Testis (tissue), 2 donors: ENCODE measurements around the gene PCNX3.

Experiments
- POLR2A ChIP-seq: fragments of 450-650 bp; IDR thresholded peaks from one replicate; pipeline ENCODE4 v1.6.1; 2017; ENCODE audit warnings: antibody characterized with exemption, mild to moderate bottlenecking, moderate library complexity
- TF ChIP-seq, protein P1 (sequence below), 3 experiments: fragments of 450-650 bp in 2 of 3; fragments of 200-600 bp in 1 of 3; sonication (generic) in 1 of 3; IDR thresholded peaks; one replicate each; pipeline ENCODE4 v1.5.1; 2016 to 2019; ENCODE audit warnings: antibody characterized with exemption in 3 of 3, mild to moderate bottlenecking in 2 of 3, moderate library complexity in 1 of 3

DNA sequence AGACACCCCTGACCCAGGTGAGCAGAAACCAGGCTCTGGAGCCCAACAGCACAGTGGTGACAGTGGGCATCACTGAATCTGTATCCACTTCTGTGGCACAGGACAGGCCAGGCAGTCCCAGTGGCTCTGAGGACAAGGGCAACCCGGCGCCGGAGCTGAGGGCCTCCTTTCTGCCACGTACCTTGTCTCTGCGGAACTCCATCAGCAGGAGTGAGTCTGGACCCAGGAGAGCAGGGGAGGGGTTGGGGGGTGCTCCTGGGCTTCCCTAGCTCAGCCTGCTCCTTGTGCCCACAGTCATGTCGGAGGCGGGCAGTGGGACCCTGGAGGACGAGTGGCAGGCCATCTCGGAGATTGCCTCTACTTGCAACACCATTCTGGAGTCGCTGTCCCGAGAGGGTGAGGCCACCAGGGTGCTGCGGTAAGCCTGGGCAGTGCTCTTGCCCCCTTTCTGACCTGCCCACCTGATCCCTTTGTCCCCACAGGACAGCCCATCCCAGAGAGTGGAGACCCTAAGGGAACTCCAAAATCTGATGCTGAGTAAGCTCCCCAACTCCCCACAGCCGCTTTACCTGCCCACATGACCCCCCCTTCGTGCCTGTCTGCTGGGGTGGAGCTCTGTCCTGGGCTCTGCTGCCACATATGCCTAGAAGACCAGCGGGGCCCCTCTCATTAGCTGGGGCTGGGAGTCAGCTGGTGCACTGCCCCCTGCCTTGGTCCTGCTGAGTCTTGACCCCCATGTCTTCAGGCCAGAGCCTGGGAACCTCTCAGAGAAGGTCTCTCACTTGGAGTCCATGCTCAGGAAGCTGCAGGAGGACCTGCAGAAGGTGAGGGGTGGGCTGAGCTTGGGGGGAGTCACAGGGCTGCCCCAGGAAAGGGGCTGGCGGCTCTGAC, 34.3 kb downstream of the PCNX3 start:
- TF ChIP-seq, protein P1, sequence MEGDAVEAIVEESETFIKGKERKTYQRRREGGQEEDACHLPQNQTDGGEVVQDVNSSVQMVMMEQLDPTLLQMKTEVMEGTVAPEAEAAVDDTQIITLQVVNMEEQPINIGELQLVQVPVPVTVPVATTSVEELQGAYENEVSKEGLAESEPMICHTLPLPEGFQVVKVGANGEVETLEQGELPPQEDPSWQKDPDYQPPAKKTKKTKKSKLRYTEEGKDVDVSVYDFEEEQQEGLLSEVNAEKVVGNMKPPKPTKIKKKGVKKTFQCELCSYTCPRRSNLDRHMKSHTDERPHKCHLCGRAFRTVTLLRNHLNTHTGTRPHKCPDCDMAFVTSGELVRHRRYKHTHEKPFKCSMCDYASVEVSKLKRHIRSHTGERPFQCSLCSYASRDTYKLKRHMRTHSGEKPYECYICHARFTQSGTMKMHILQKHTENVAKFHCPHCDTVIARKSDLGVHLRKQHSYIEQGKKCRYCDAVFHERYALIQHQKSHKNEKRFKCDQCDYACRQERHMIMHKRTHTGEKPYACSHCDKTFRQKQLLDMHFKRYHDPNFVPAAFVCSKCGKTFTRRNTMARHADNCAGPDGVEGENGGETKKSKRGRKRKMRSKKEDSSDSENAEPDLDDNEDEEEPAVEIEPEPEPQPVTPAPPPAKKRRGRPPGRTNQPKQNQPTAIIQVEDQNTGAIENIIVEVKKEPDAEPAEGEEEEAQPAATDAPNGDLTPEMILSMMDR (IDR thresholded peaks at IDR 0.05), result no peak
- no peak for TF ChIP-seq POLR2A
